Activated CD8-positive, alpha-beta memory T cell treated with anti-CD3 and anti-CD28 coated beads, Interleukin-2, amount 50 U/mL, for 1 hour (primary cell): ENCODE results near the gene LRRC30.

Experiments
- DNase-seq: peaks from one replicate; pipeline ENCODE4 v3.0.0-alpha.2; 2020; ENCODE audit errors: extremely low read depth

Gene LRRC30

GRCh38 chr18:7237673-7238272, 6.9 kb downstream of the LRRC30 start:
- no peak for DNase-seq

DNA sequence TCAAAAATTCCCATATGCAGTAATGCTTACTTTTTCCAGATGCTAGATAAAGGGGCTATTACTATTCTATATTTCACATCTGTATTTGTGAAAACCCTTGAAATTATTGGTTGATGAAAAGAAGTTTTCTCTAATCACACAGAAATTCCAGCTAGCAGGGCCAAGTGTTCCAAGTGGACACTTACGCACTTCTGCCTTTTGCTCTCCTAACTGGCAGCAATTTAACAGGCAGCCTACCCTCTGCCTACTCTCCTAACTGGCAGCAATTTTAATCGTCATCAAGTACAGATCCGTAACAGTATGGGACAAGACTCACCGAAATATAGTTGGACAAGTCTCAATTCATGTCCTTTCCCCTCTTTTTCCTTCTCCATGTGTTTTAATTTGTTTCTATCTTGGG, 12.0 kb downstream of the LRRC30 start:
- no peak for DNase-seq

DNA sequence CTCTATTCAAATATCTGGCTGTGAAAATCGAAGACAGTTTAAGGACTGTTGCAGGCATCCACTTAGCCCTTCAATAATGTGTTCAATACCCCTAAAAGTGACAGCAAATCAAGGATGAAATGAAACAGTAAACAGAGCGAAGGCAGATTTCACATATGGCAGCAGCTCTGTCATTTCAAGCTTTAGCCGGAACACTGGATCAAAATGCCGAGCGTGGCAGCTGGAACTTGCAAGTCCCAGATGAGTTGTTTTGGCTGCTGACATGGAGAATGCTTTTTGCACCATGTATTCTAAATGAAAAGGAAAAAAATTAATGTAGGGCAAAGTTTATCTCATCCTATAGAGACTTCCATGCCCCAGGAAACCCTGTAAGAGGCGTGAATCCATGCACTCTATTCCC, 18.0 kb downstream of the LRRC30 start:
- no peak for DNase-seq

- no peak for DNase-seq
These were observed 23.3 kb downstream of the LRRC30 start for GRCh38 chr18:7254163-7254562.

DNA sequence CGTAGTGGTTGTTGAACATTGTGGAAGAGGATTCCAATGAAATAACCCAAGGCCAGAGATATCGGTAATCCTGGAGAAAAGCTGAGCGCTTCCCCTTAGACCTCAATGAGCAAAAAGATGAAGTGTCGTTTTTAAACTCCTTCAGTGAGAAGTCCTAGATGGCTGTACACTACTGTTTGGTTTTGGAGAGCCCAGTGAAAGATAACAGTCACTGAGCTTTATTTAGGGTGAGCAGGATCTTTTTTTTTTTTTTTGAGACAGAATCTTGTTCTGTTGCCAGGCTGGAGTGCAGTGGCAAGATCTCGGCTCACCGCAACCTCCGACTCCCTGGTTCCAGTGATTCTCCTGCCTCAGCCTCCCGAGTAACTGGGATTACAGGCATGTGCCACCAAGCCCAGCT, 24.2 kb downstream of the LRRC30 start:
- DNase-seq: no peak

DNA sequence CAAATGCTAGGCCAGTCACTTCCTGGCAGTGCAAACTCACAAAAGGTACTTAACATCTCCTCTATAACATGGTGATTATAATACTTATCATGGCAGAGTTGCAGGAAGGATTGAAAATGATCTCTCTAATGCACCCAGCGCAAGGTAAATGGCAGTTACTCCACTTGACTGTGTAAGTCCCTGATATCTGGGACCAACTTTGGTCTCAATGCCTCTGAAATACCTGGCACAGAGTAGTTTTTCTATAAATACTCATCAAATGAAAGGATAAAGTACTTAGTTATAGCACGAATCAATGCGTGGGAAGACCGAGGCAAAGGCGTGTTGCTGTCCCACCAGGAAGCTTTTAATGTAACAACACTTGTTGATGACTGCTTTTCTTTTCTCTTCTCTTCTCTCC, 24.8 kb downstream of the LRRC30 start:
- no peak for DNase-seq

DNA sequence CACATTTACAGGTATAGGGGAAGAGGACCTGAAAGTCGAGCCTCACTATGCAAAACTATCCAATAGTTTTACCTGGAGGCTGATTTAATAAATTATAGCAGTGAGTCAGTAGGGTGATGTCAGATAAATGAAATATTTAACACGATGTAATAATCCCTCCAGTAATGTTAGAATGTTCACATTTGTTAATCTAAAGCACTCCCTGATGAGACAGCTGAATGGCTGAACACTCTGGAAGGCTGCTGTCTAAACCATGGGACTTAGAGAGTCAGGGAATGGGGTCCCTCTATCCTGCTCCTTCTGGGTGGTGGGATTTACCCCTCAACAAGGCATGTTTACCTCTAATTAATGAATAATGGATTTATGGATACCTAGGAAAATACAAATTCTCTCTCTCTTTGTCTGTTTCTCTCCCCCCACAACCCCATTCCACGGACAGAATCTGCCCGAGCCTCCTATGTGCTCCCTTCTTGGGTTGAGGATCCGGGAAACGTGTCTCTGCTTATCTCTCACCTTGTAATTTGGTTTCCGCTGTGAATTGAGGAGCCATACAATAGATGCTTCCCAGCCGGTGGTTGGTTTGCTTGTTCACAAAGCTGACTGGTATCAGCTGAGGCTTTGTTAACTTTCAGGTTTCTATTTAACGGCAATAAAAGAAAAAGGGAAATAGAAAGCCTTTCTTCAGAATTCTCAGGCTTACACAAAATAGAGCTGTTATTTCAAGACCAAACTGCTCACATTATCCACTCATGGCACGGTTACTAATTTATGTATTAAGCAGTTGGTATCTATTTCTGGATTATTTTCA, 25.9 kb downstream of the LRRC30 start:
- DNase-seq: no peak

- DNase-seq: no peak
These were observed 26.5 kb downstream of the LRRC30 start for GRCh38 chr18:7257426-7257740.

DNA sequence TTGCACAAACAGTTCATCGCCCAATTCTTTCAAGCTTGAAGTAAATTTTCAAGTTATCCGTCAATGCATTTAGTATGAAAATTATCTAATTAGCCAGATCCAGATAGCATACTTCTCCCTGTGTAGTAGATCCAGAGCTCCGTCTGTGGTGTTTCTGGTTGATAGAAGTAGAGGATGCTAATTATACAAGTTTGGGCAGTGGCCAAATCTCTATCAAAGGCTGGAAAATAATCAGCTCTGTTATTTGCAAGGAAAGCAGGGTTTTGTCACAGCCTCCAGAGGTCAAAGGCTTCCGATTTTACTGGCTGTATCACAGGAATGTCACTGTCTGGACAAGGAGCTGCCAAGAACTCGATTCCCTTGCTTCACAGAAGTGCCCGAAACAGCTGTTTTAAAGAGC, 28.6 kb downstream of the LRRC30 start:
- DNase-seq: no peak

DNA sequence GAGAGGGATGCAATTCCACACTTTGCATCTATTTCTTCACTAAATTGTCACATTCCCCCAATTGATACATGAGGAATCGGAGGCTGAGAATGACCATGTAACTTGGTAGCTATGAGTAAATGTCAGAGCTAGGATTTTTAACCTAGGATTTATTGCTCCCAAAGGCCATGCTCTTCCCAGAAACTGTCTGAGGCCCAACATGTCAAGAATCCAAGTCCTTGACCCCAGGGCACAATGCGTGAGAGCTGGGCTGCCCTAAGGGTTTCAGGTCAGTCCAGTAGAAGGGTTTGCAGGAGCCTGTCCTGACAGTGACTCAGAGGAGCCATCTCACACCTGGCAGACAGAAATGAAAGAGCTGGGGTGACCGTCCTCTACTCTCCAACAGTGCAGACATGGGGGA, 30.3 kb downstream of the LRRC30 start:
- no peak for DNase-seq

DNA sequence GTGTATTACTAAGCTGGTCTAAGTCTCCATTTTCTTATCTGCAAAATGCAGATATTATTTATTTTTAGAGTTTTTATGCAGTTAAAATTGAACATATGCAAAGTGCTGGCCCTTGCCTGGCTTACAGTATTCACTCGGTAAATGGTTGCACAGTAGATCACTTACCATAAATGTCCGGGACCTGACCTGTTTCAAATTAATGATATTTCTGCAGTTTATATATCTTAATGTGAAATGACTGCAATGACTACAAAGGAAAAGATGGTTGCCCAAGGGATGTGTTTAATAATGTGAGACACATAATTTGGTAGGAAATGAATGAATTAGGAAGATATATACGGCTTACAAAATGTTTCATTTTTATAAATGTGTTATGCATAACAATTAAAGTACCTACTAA, 37.1 kb downstream of the LRRC30 start:
- no peak for DNase-seq

DNA sequence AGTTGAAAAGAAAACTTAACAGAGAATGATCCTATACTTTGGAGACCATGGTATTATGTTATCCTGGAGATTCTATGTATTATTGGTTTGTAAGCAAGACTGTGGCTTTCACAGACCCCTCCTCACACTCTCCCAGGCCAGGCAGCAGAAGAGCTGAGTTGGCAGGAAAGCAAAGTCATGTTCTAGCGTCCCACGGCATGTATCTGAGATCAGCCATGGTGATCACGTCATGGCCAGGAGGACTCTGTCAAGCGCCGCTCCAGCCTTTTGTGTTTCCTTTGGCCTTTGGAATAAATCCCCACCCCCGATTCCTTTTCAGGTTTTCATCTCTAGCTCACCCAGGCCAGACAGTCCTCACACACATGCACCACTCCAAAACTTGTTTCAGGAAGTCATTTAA, 39.1 kb downstream of the LRRC30 start:
- DNase-seq: no peak

DNA sequence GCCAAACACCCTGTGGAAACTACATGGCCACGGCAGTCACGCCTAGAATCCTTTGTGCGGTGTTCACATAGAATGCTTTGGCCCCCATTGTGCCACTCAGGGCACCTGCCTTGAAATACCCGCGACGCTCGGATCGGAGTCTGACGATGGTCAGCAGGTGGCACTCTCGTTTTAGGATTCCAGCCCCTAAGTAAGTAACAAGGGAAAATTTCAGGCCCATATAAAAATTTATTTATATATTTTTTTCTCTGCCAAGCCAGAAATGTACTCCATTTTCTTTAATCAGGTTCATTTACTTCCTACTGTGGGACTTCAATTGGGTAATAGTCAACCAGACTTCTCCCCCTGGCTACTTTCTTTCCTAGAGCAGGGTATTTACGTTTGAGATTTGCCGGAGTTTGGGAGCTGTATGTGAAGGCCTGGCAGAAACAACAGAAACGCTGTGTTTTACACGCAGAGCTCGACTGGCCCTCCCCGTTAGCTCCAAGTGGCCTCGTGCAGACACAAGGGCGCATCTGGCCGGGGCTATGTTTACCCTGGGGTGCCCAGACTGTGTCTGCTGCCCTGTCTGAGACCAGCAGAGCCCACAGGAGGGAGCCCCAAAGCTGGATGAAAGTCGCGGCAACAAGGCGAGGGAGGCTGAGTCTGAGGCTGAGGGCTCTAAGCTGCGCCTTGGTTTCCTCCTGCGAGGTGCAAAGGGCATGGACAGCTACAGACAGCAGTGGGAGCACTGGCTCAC, 41.6 kb downstream of the LRRC30 start:
- DNase-seq: no peak

- DNase-seq: no peak
These were observed 42.5 kb downstream of the LRRC30 start for GRCh38 chr18:7273301-7273921.

DNA sequence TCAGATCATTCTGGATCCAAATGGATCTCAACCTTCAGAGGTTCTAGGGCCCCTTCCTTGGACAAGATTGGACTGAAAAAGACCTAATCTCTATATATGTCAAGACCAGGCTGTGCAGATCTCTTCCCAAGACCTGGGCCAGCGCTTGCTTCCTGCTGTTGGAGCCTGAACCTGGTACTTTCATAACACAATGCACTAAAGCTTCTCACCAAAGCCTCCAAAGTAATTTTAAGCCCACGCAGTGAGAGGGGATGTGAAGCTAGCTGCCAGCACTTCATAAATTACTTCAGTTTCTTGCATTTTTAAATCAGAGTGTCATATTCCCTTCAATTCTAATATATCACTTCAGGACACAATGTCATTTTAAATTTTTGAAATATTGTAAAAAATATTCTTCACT, 50.7 kb downstream of the LRRC30 start:
- DNase-seq: no peak
